Naive thymus-derived CD8-positive, alpha-beta T cell (primary cell): ENCODE results near the gene RGS6. TPM values are rescaled to one million over a fixed set of nuclear protein-coding genes. Genes with fewer than 3 reads are reported as not detected.

Experiments used
- ATAC-seq, 2 donors: fragments of 150-1000 bp; cut with Tn5 transposase in 1 of 2; sonication (Bioruptor Pico), chemical (Tn5 transposase) in 1 of 2; 1 replicate in 1 of 2; 2 replicates in 1 of 2; pipeline ENCODE4 v1.10.0; 2021; ENCODE audit warnings: mild to moderate bottlenecking in 2 of 2, moderate library complexity in 2 of 2
- POLR2A ChIA-PET: fragments of 350-600 bp; sonication (Branson Sonifier 250); formaldehyde crosslinking; loops from one replicate; lab custom pipeline; 2021; ENCODE audit warnings: antibody characterized with exemption; lab: Charles Lee
- DNase-seq, 10 donors: peaks; one replicate each; pipeline versions ENCODE4 v3.0.0 to v3.0.0-alpha.2; 2020 to 2022
- H3K27ac Mint-ChIP-seq, 10 donors: one replicate each; pipeline ENCODE4 v1.8.0; 2020 to 2022; ENCODE audit warnings: mild to moderate bottlenecking in 10 of 10, mixed read lengths in 10 of 10, moderate library complexity in 4 of 10, inconsistent platforms in 1 of 10
- H3K27me3 Mint-ChIP-seq, 5 donors: one replicate each; pipeline ENCODE4 v1.8.0; 2021 to 2022; ENCODE audit warnings: mixed read lengths in 5 of 5
- H3K36me3 Mint-ChIP-seq, 3 donors: one replicate each; pipeline ENCODE4 v1.8.0; 2020 to 2022; ENCODE audit warnings: mixed read lengths in 3 of 3, mild to moderate bottlenecking in 2 of 3, inconsistent platforms in 1 of 3
- H3K4me1 Mint-ChIP-seq, 4 donors: one replicate each; pipeline ENCODE4 v1.8.0; 2021 to 2022; ENCODE audit warnings: mixed read lengths in 4 of 4
- H3K4me3 Mint-ChIP-seq, 10 donors: one replicate each; pipeline ENCODE4 v1.8.0; 2020 to 2022; ENCODE audit warnings: mild to moderate bottlenecking in 10 of 10, mixed read lengths in 10 of 10, moderate library complexity in 6 of 10, inconsistent platforms in 1 of 10
- H3K9me3 Mint-ChIP-seq, 9 donors: one replicate each; pipeline ENCODE4 v1.8.0; 2020 to 2022; ENCODE audit warnings: mixed read lengths in 9 of 9, mild to moderate bottlenecking in 3 of 9, inconsistent platforms in 1 of 9, moderate library complexity in 1 of 9
- polyA plus RNA-seq, 3 donors: library from polyadenylated mRNA; unstranded; fragments of 300-500 nt; fragmentation: Illumina TruSeq; gene quantifications; one replicate each; pipeline ENCODE4 v1.2.3, GENCODE V29; 2021
- total RNA-seq, 8 experiments: library from RNA in 2 of 8; stranded (reverse) in 2 of 8; gene quantifications; one replicate each; pipeline ENCODE4 v1.2.3 and lab custom pipeline; 2021 to 2026

The RGS6 gene
- total and polyA plus RNA-seq, 5 experiments from 2014 or later = not detected

GRCh38 chr14:72026536-72026935 is 94.3 kb downstream of the RGS6 start:
- Mint-ChIP-seq H3K4me3 (no peak overlapping the region), H3K27me3 (peaks cover 7 to 30% (median 13%) of the 10 kb centered on the region in 5 donors), H3K4me1 (no peaks in the 10 kb centered on the region), H3K27ac (no peak overlapping the region), H3K9me3 (peaks cover 0 to 15% (median 0%) of the 10 kb centered on the region in 9 donors), H3K36me3 (no peaks in the 10 kb centered on the region)
- ATAC-seq (no peak), DNase-seq (no peak)
- POLR2A ChIA-PET = no interaction called here

GRCh38 chr14:72027061-72027460 is 94.8 kb downstream of the RGS6 start:
- Mint-ChIP-seq H3K27ac (no peak overlapping the region), H3K4me1 (no peaks in the 10 kb centered on the region), H3K36me3 (no peaks in the 10 kb centered on the region), H3K9me3 (peaks cover 0 to 15% (median 0%) of the 10 kb centered on the region in 9 donors), H3K4me3 (no peak overlapping the region), H3K27me3 (peaks cover 7 to 27% (median 10%) of the 10 kb centered on the region in 5 donors)
- ATAC-seq (no peak), DNase-seq (no peak)
- POLR2A ChIA-PET = no interaction called here

- ATAC-seq (no peak), DNase-seq (no peak)
- Mint-ChIP-seq H3K4me3 (no peak overlapping the region), H3K27me3 (peaks cover 2 to 8% (median 5%) of the 10 kb centered on the region in 5 donors), H3K36me3 (no peaks in the 10 kb centered on the region), H3K4me1 (no peaks in the 10 kb centered on the region), H3K9me3 (peaks cover 0 to 15% (median 2%) of the 10 kb centered on the region in 9 donors), H3K27ac (no peak overlapping the region)
- POLR2A ChIA-PET = no interaction called here
Observed at GRCh38 chr14:72033365-72033764, 101.1 kb downstream of the RGS6 start.

GRCh38 chr14:72040528-72040927 is 108.3 kb downstream of the RGS6 start:
- no peaks in the 10 kb centered on the region for H3K4me1 Mint-ChIP-seq
- no peak overlapping the region for H3K4me3 Mint-ChIP-seq
- POLR2A ChIA-PET = no interaction called here
- DNase-seq (no peak), ATAC-seq (no peak)
- peaks cover 0 to 26% (median 0%) of the 10 kb centered on the region in 3 donors for H3K36me3 Mint-ChIP-seq
- peaks cover 14 to 27% (median 25%) of the 10 kb centered on the region in 5 donors for H3K27me3 Mint-ChIP-seq
- H3K9me3 Mint-ChIP-seq = peaks cover 10 to 39% (median 27%) of the 10 kb centered on the region in 9 donors
- no peak overlapping the region for H3K27ac Mint-ChIP-seq

GRCh38 chr14:72045271-72045670 is 113.0 kb downstream of the RGS6 start:
- Mint-ChIP-seq H3K27me3 (peaks cover 15 to 28% (median 21%) of the 10 kb centered on the region in 5 donors), H3K36me3 (peaks cover 0 to 24% (median 0%) of the 10 kb centered on the region in 3 donors), H3K4me3 (no peak overlapping the region), H3K4me1 (no peaks in the 10 kb centered on the region), H3K27ac (no peak overlapping the region), H3K9me3 (peaks cover 7 to 23% (median 17%) of the 10 kb centered on the region in 9 donors)
- POLR2A ChIA-PET = interaction anchor here (0.6 kb wide), 1 partner anchor 33 kb away, joined by 3 read pairs; no protein-coding TSS in a partner anchor
- no peak for ATAC-seq
- DNase-seq = no peak

- ATAC-seq (no peak), DNase-seq (no peak)
- H3K27ac Mint-ChIP-seq = no peak overlapping the region
- H3K4me1 Mint-ChIP-seq = no peaks in the 10 kb centered on the region
- POLR2A ChIA-PET = interaction anchor here (0.6 kb wide), 1 partner anchor 32 kb away, joined by 3 read pairs; no protein-coding TSS in a partner anchor
- H3K4me3 Mint-ChIP-seq = no peak overlapping the region
- H3K9me3 Mint-ChIP-seq = peaks cover 2 to 17% (median 11%) of the 10 kb centered on the region in 9 donors
- peaks cover 0 to 18% (median 0%) of the 10 kb centered on the region in 3 donors for H3K36me3 Mint-ChIP-seq
- H3K27me3 Mint-ChIP-seq = peaks cover 15 to 34% (median 19%) of the 10 kb centered on the region in 5 donors
Observed at GRCh38 chr14:72045885-72046284, 113.7 kb downstream of the RGS6 start.

GRCh38 chr14:72049462-72049861 is 117.2 kb downstream of the RGS6 start:
- POLR2A ChIA-PET = no interaction called here
- Mint-ChIP-seq H3K36me3 (no peaks in the 10 kb centered on the region), H3K27me3 (peaks cover 13 to 41% (median 25%) of the 10 kb centered on the region in 5 donors), H3K4me3 (no peak overlapping the region), H3K27ac (no peak overlapping the region), H3K9me3 (no peaks in the 10 kb centered on the region), H3K4me1 (no peaks in the 10 kb centered on the region)
- DNase-seq = no peak
- ATAC-seq = no peak

- POLR2A ChIA-PET = no interaction called here
Observed at GRCh38 chr14:72052356-72052755, 120.1 kb downstream of the RGS6 start.

GRCh38 chr14:72053651-72054050 is 121.4 kb downstream of the RGS6 start:
- Mint-ChIP-seq H3K9me3 (no peaks in the 10 kb centered on the region), H3K27me3 (peaks cover 9 to 41% (median 12%) of the 10 kb centered on the region in 5 donors), H3K27ac (no peak overlapping the region), H3K4me3 (no peak overlapping the region), H3K36me3 (no peaks in the 10 kb centered on the region), H3K4me1 (peaks cover 0 to 1% (median 0%) of the 10 kb centered on the region in 4 donors)
- DNase-seq = no peak
- no peak for ATAC-seq
- POLR2A ChIA-PET = no interaction called here

More at GRCh38 chr14:72052356-72052755, 120.1 kb downstream of the RGS6 start:
- Mint-ChIP-seq H3K27me3 (peaks cover 9 to 41% (median 15%) of the 10 kb centered on the region in 5 donors), H3K4me1 (peaks cover 0 to 1% (median 0%) of the 10 kb centered on the region in 4 donors), H3K4me3 (no peak overlapping the region), H3K27ac (no peak overlapping the region), H3K36me3 (no peaks in the 10 kb centered on the region), H3K9me3 (no peaks in the 10 kb centered on the region)
- ATAC-seq (no peak), DNase-seq (no peak)

- Mint-ChIP-seq H3K27ac (no peak overlapping the region), H3K4me1 (peaks cover 0 to 1% (median 0%) of the 10 kb centered on the region in 4 donors), H3K27me3 (peaks cover 9 to 30% (median 12%) of the 10 kb centered on the region in 5 donors), H3K36me3 (no peaks in the 10 kb centered on the region), H3K9me3 (no peaks in the 10 kb centered on the region), H3K4me3 (no peak overlapping the region)
- no peak for ATAC-seq
- POLR2A ChIA-PET = no interaction called here
- DNase-seq = no peak
Observed at GRCh38 chr14:72054911-72055310, 122.7 kb downstream of the RGS6 start.

- no peak overlapping the region for H3K27ac Mint-ChIP-seq
- H3K4me1 Mint-ChIP-seq = peaks cover 0 to 1% (median 0%) of the 10 kb centered on the region in 4 donors
- peaks cover 7 to 9% (median 9%) of the 10 kb centered on the region in 5 donors for H3K27me3 Mint-ChIP-seq
- DNase-seq (no peak), ATAC-seq (no peak)
- no peaks in the 10 kb centered on the region for H3K9me3 Mint-ChIP-seq
- POLR2A ChIA-PET = no interaction called here
- no peaks in the 10 kb centered on the region for H3K36me3 Mint-ChIP-seq
- H3K4me3 Mint-ChIP-seq = no peak overlapping the region
Observed at GRCh38 chr14:72057701-72058285, 125.6 kb downstream of the RGS6 start.

GRCh38 chr14:72060460-72060859 is 128.2 kb downstream of the RGS6 start:
- H3K36me3 Mint-ChIP-seq = no peaks in the 10 kb centered on the region
- no peak for DNase-seq
- no peak for ATAC-seq
- peaks cover 0 to 15% (median 2%) of the 10 kb centered on the region in 5 donors for H3K27me3 Mint-ChIP-seq
- H3K4me3 Mint-ChIP-seq = no peak overlapping the region
- H3K9me3 Mint-ChIP-seq = no peaks in the 10 kb centered on the region
- no peak overlapping the region for H3K27ac Mint-ChIP-seq
- POLR2A ChIA-PET = no interaction called here
- H3K4me1 Mint-ChIP-seq = no peaks in the 10 kb centered on the region

GRCh38 chr14:72060917-72061316 is 128.7 kb downstream of the RGS6 start:
- ATAC-seq (no peak), DNase-seq (no peak)
- Mint-ChIP-seq H3K4me3 (no peak overlapping the region), H3K27ac (no peak overlapping the region), H3K4me1 (no peaks in the 10 kb centered on the region), H3K9me3 (no peaks in the 10 kb centered on the region), H3K36me3 (no peaks in the 10 kb centered on the region), H3K27me3 (peaks cover 0 to 15% (median 2%) of the 10 kb centered on the region in 5 donors)
- POLR2A ChIA-PET = no interaction called here
